HEK293 (cell line): ENCODE results near the gene EHD3.
A peak's percentile ranks its signal among the peaks of the same experiment; 100 is the strongest.

Source experiments
- GLI4 ChIP-seq: fragments of 450-650 bp; formaldehyde crosslinking; IDR thresholded peaks from 2 replicates; pipeline ENCODE4 v1.5.1; 2016; ENCODE audit warnings: missing biosample characterization, missing genetic modification characterization
- HOXC10 ChIP-seq: sonication (generic); formaldehyde crosslinking; IDR thresholded peaks from 2 replicates; pipeline ENCODE4 v1.8.1; 2023; ENCODE audit warnings: mild to moderate bottlenecking, missing genetic modification reagents
- KLF7 ChIP-seq: fragments of 450-650 bp; formaldehyde crosslinking; IDR thresholded peaks from 2 replicates; pipeline ENCODE4 v1.5.1; 2016; ENCODE audit warnings: missing biosample characterization, missing genetic modification characterization, borderline replicate concordance
- ZNF146 ChIP-seq: fragments of 450-650 bp; formaldehyde crosslinking; IDR thresholded peaks from 2 replicates; pipeline ENCODE4 v1.5.1; 2016; ENCODE audit warnings: missing biosample characterization, missing genetic modification characterization
- ZNF266 ChIP-seq: fragments of 450-650 bp; formaldehyde crosslinking; IDR thresholded peaks from 2 replicates; pipeline ENCODE4 v1.5.1; 2016; ENCODE audit warnings: missing biosample characterization, missing genetic modification characterization, low read depth
- ZNF292 ChIP-seq: fragments of 450-650 bp; formaldehyde crosslinking; IDR thresholded peaks from 2 replicates; pipeline ENCODE4 v1.5.1; 2016; ENCODE audit warnings: low read depth, missing biosample characterization, missing genetic modification characterization, borderline replicate concordance
- ZNF501 ChIP-seq: fragments of 450-650 bp; formaldehyde crosslinking; IDR thresholded peaks from 2 replicates; pipeline ENCODE4 v1.5.1; 2016; ENCODE audit warnings: missing biosample characterization, missing genetic modification characterization
- ZNF561 ChIP-seq: fragments of 450-650 bp; IDR thresholded peaks from 2 replicates; pipeline ENCODE4 v1.5.1; 2018; ENCODE audit warnings: missing biosample characterization, missing genetic modification characterization, borderline replicate concordance
- ZNF768 ChIP-seq: fragments of 450-650 bp; formaldehyde crosslinking; IDR thresholded peaks from 2 replicates; pipeline ENCODE4 v1.5.1; 2018; ENCODE audit warnings: missing biosample characterization, mild to moderate bottlenecking, missing genetic modification characterization
- ZXDB ChIP-seq: fragments of 450-650 bp; formaldehyde crosslinking; IDR thresholded peaks from 2 replicates; pipeline ENCODE4 v1.5.1; 2016; ENCODE audit warnings: missing biosample characterization, missing genetic modification characterization
- TF ChIP-seq, protein P1 (sequence below): fragments of 450-650 bp; formaldehyde crosslinking; IDR thresholded peaks from 2 replicates; pipeline ENCODE4 v1.5.0; 2017; ENCODE audit warnings: missing biosample characterization, missing genetic modification characterization, borderline replicate concordance
- TF ChIP-seq, protein P2 (sequence below): fragments of 450-650 bp; formaldehyde crosslinking; IDR thresholded peaks from 2 replicates; pipeline ENCODE4 v1.5.1; 2016; ENCODE audit warnings: missing biosample characterization, missing genetic modification characterization, borderline replicate concordance
- TF ChIP-seq, protein P3 (sequence below): fragments of 450-650 bp; formaldehyde crosslinking; IDR thresholded peaks from 2 replicates; pipeline ENCODE4 v1.5.1; 2017; ENCODE audit warnings: missing biosample characterization, missing genetic modification characterization
- TF ChIP-seq, protein P4 (sequence below): fragments of 450-650 bp; formaldehyde crosslinking; IDR thresholded peaks from 2 replicates; pipeline ENCODE4 v1.5.1; 2016; ENCODE audit warnings: missing biosample characterization, missing genetic modification characterization
- TF ChIP-seq, protein P5 (sequence below): fragments of 450-650 bp; formaldehyde crosslinking; IDR thresholded peaks from 2 replicates; pipeline ENCODE4 v1.5.1; 2016; ENCODE audit warnings: missing biosample characterization, missing genetic modification characterization
- TF ChIP-seq, protein P6 (sequence below): sonication (generic); formaldehyde crosslinking; IDR thresholded peaks from 2 replicates; pipeline ENCODE4 v1.8.1; 2022; ENCODE audit warnings: mild to moderate bottlenecking, moderate library complexity, missing genetic modification reagents

Gene EHD3

DNA sequence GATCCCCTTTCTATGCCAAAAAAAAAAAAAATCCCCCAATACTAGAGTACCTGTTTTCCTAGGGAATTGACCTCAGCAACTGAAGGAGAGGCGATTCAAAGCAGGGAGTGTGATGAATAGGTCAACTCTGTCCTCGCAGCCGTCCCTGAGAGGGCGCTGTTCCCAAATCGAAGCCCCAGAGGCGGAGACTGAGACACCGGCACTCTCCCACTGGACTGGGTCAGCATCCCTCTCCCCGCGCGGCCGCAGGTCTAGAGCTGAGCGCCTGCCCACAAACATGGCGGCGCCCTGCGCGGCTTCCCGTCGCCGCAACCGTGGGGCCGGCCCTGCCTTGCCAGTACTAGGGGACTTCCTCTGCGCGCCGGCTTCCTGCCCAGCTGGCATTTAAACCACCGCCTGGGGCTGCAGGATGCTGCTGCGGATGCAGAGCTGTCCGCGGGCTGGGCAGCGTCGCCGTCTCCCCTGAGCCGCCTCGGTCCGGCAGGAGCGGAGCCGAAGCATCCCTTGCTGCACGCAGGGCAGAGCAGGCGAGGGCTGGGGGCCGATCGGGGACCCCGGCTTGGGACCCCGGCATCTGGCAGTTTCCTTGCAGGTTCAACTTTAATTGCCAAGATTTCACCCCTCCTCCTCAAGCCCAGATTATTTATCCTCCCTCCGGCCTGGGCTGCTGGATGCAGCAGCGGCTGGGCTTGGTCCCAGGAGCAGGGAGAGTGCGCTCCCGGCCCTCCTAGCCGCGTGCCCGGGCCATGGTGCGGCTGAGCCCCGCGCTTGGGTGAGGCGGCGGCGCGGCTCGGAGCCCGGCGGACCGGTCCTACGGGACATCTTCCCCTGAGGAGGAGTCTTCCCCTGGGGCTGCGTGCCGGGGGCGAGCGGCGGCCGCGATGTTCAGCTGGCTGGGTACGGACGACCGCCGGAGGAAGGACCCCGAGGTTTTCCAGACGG, at the start of gene EHD3 (continued):
- TF ChIP-seq, protein P1, sequence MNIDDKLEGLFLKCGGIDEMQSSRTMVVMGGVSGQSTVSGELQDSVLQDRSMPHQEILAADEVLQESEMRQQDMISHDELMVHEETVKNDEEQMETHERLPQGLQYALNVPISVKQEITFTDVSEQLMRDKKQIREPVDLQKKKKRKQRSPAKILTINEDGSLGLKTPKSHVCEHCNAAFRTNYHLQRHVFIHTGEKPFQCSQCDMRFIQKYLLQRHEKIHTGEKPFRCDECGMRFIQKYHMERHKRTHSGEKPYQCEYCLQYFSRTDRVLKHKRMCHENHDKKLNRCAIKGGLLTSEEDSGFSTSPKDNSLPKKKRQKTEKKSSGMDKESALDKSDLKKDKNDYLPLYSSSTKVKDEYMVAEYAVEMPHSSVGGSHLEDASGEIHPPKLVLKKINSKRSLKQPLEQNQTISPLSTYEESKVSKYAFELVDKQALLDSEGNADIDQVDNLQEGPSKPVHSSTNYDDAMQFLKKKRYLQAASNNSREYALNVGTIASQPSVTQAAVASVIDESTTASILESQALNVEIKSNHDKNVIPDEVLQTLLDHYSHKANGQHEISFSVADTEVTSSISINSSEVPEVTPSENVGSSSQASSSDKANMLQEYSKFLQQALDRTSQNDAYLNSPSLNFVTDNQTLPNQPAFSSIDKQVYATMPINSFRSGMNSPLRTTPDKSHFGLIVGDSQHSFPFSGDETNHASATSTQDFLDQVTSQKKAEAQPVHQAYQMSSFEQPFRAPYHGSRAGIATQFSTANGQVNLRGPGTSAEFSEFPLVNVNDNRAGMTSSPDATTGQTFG = no peak
- TF ChIP-seq, protein P2, sequence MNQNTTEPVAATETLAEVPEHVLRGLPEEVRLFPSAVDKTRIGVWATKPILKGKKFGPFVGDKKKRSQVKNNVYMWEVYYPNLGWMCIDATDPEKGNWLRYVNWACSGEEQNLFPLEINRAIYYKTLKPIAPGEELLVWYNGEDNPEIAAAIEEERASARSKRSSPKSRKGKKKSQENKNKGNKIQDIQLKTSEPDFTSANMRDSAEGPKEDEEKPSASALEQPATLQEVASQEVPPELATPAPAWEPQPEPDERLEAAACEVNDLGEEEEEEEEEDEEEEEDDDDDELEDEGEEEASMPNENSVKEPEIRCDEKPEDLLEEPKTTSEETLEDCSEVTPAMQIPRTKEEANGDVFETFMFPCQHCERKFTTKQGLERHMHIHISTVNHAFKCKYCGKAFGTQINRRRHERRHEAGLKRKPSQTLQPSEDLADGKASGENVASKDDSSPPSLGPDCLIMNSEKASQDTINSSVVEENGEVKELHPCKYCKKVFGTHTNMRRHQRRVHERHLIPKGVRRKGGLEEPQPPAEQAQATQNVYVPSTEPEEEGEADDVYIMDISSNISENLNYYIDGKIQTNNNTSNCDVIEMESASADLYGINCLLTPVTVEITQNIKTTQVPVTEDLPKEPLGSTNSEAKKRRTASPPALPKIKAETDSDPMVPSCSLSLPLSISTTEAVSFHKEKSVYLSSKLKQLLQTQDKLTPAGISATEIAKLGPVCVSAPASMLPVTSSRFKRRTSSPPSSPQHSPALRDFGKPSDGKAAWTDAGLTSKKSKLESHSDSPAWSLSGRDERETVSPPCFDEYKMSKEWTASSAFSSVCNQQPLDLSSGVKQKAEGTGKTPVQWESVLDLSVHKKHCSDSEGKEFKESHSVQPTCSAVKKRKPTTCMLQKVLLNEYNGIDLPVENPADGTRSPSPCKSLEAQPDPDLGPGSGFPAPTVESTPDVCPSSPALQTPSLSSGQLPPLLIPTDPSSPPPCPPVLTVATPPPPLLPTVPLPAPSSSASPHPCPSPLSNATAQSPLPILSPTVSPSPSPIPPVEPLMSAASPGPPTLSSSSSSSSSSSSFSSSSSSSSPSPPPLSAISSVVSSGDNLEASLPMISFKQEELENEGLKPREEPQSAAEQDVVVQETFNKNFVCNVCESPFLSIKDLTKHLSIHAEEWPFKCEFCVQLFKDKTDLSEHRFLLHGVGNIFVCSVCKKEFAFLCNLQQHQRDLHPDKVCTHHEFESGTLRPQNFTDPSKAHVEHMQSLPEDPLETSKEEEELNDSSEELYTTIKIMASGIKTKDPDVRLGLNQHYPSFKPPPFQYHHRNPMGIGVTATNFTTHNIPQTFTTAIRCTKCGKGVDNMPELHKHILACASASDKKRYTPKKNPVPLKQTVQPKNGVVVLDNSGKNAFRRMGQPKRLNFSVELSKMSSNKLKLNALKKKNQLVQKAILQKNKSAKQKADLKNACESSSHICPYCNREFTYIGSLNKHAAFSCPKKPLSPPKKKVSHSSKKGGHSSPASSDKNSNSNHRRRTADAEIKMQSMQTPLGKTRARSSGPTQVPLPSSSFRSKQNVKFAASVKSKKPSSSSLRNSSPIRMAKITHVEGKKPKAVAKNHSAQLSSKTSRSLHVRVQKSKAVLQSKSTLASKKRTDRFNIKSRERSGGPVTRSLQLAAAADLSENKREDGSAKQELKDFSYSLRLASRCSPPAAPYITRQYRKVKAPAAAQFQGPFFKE (tag by site-specific recombination) = no peak
- TF ChIP-seq, protein P3, sequence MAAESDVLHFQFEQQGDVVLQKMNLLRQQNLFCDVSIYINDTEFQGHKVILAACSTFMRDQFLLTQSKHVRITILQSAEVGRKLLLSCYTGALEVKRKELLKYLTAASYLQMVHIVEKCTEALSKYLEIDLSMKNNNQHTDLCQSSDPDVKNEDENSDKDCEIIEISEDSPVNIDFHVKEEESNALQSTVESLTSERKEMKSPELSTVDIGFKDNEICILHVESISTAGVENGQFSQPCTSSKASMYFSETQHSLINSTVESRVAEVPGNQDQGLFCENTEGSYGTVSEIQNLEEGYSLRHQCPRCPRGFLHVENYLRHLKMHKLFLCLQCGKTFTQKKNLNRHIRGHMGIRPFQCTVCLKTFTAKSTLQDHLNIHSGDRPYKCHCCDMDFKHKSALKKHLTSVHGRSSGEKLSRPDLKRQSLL (tag by site-specific recombination) = peak; percentile 63
- TF ChIP-seq GLI4 = no peak
- TF ChIP-seq ZNF501 (tag by site-specific recombination) = peak; percentile 33; the same call in 1 of the 2 replicates
- no peak for TF ChIP-seq ZNF146 (tag by site-specific recombination)
- TF ChIP-seq, protein P4, sequence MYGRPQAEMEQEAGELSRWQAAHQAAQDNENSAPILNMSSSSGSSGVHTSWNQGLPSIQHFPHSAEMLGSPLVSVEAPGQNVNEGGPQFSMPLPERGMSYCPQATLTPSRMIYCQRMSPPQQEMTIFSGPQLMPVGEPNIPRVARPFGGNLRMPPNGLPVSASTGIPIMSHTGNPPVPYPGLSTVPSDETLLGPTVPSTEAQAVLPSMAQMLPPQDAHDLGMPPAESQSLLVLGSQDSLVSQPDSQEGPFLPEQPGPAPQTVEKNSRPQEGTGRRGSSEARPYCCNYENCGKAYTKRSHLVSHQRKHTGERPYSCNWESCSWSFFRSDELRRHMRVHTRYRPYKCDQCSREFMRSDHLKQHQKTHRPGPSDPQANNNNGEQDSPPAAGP (tag by site-specific recombination) = peak; percentile 52
- no peak for TF ChIP-seq ZNF768
- TF ChIP-seq ZNF292 (tag by site-specific recombination) = no peak
- TF ChIP-seq, protein P5, sequence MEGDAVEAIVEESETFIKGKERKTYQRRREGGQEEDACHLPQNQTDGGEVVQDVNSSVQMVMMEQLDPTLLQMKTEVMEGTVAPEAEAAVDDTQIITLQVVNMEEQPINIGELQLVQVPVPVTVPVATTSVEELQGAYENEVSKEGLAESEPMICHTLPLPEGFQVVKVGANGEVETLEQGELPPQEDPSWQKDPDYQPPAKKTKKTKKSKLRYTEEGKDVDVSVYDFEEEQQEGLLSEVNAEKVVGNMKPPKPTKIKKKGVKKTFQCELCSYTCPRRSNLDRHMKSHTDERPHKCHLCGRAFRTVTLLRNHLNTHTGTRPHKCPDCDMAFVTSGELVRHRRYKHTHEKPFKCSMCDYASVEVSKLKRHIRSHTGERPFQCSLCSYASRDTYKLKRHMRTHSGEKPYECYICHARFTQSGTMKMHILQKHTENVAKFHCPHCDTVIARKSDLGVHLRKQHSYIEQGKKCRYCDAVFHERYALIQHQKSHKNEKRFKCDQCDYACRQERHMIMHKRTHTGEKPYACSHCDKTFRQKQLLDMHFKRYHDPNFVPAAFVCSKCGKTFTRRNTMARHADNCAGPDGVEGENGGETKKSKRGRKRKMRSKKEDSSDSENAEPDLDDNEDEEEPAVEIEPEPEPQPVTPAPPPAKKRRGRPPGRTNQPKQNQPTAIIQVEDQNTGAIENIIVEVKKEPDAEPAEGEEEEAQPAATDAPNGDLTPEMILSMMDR (tag by site-specific recombination) = peak; percentile 86
- TF ChIP-seq, protein P6, sequence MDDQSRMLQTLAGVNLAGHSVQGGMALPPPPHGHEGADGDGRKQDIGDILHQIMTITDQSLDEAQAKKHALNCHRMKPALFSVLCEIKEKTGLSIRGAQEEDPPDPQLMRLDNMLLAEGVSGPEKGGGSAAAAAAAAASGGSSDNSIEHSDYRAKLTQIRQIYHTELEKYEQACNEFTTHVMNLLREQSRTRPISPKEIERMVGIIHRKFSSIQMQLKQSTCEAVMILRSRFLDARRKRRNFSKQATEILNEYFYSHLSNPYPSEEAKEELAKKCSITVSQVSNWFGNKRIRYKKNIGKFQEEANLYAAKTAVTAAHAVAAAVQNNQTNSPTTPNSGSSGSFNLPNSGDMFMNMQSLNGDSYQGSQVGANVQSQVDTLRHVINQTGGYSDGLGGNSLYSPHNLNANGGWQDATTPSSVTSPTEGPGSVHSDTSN (CRISPR knock-in tag) = peak; percentile 55; the same call in 1 of the 2 replicates
- no peak for TF ChIP-seq ZNF266 (tag by site-specific recombination)
- no peak for TF ChIP-seq KLF7 (tag by site-specific recombination)
- TF ChIP-seq ZNF561 = peak; percentile 47; the same call in 1 of the 2 replicates
- peak; percentile 71 for TF ChIP-seq ZXDB (tag by site-specific recombination)
- 0 out of 2 replicates have a peak, but pooled peaks have one; percentile 29 for TF ChIP-seq HOXC10
